ENCODE data around the gene CDH23. TPM values are rescaled to one million over a fixed set of nuclear protein-coding genes. Genes with fewer than 3 reads are reported as not detected.

Gene CDH23
- total and polyA plus RNA-seq, 8 donors = 1.8 to 22.8 (median 3.0) TPM

GRCh38 chr10:71837098-71837827 lies 440.5 kb downstream of the CDH23 start:
- intact Hi-C loops (cut with DNase I) = no loop called here
- H3K4me3 ChIP-seq = no peak overlapping the region
- peak overlapping the region; percentile 36 to 55 for H3K27ac ChIP-seq
- peaks cover 32 to 98% of the 10 kb centered on the region in 2 donors for H3K4me1 ChIP-seq
- peak; percentile 3 for ATAC-seq
- TF ChIP-seq, protein P1, sequence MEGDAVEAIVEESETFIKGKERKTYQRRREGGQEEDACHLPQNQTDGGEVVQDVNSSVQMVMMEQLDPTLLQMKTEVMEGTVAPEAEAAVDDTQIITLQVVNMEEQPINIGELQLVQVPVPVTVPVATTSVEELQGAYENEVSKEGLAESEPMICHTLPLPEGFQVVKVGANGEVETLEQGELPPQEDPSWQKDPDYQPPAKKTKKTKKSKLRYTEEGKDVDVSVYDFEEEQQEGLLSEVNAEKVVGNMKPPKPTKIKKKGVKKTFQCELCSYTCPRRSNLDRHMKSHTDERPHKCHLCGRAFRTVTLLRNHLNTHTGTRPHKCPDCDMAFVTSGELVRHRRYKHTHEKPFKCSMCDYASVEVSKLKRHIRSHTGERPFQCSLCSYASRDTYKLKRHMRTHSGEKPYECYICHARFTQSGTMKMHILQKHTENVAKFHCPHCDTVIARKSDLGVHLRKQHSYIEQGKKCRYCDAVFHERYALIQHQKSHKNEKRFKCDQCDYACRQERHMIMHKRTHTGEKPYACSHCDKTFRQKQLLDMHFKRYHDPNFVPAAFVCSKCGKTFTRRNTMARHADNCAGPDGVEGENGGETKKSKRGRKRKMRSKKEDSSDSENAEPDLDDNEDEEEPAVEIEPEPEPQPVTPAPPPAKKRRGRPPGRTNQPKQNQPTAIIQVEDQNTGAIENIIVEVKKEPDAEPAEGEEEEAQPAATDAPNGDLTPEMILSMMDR (IDR thresholded peaks at IDR 0.05) = no peak
- H3K36me3 ChIP-seq = peaks cover 0 to 49% of the 10 kb centered on the region in 2 donors
- H3K27me3 ChIP-seq = no peaks in the 10 kb centered on the region
- H3K9me3 ChIP-seq = no peaks in the 10 kb centered on the region
- no peak for DNase-seq

GRCh38 chr10:71838264-71839211 lies 441.8 kb downstream of the CDH23 start:
- peak; percentile 38 for ATAC-seq

DNA sequence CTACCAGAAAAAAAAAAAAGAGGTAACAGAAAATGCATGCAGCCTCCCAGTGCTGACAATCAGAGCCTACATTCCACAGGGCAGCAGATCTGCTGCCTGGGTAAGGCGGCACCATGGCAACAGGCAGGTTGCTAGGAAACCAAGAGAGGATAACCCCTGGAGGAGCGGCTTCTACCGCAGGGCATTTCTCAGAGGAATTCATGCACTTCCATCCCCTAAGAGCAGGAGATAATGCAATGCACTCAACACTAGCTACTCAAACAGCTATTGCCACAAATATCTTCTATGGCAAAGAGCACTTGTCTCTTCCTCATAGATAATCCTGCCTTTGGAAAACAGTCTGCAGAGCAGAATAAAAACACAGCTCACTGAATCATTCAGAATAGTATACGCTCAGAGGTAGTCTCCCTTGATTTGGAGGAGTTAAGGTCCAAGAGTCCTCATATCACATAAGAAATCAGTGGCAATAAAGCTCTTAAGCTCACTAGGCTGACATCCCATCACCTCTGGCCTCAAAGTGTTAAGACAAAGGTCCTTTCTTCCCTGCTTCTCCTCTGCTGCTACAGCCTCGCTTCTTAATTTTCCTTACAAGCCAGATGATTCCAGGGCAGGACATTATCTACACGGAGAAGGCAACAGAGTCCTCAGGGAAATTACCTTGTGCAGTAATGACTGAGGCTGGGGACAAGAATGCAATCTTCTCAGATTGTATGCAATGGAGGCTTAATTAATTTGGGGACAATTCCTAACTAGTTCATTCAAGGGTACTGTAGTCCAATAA lies 443.6 kb downstream of the CDH23 start:
- DNase-seq (peak in 3 of 4 donors; percentile 24 to 78 (median 56)), ATAC-seq (peak; percentile 43)
- Histone ChIP-seq H3K4me3 (no peak overlapping the region), H3K27ac (no peak overlapping the region), H3K27me3 (no peaks in the 10 kb centered on the region), H3K9me3 (no peaks in the 10 kb centered on the region), H3K4me1 (peaks cover 32 to 100% of the 10 kb centered on the region in 2 donors), H3K36me3 (peaks cover 0 to 23% of the 10 kb centered on the region in 2 donors)
- intact Hi-C loops (cut with DNase I) = no loop called here
- TF ChIP-seq, protein P1 (IDR thresholded peaks at IDR 0.05) = no peak

More at GRCh38 chr10:71838264-71839211, 441.8 kb downstream of the CDH23 start:
- TF ChIP-seq, protein P1 (IDR thresholded peaks at IDR 0.05) = no peak
- Histone ChIP-seq H3K4me3 (no peak overlapping the region), H3K36me3 (peaks cover 0 to 36% of the 10 kb centered on the region in 2 donors), H3K27me3 (no peaks in the 10 kb centered on the region), H3K9me3 (no peaks in the 10 kb centered on the region), H3K27ac (peak overlapping the region in 1 of 2 donors; percentile 55), H3K4me1 (peaks cover 32 to 98% of the 10 kb centered on the region in 2 donors)
- intact Hi-C loops (cut with DNase I) = no loop called here
- no peak for DNase-seq

DNA sequence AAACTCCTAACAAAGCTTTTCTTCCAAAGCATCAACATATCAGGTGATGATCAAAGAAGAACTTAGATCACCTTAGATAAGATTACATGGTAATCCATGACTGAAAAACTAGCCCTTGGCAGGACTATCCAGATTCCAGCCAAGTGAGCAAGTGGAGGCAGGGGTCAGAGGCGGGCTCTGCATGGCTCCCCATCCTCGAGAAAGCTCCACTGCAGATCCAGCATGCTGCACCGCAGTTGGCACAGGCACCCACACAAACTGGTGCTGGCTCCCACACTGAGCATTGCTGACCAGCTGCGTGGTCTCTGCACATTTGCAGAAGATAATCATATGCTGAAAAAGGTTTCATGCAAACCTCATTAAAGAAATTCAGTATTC lies 444.2 kb downstream of the CDH23 start:
- TF ChIP-seq, protein P1 (IDR thresholded peaks at IDR 0.05) = no peak
- Histone ChIP-seq H3K4me1 (peaks cover 27 to 100% of the 10 kb centered on the region in 2 donors), H3K9me3 (no peaks in the 10 kb centered on the region), H3K36me3 (peaks cover 0 to 23% of the 10 kb centered on the region in 2 donors), H3K27me3 (no peaks in the 10 kb centered on the region), H3K4me3 (no peak overlapping the region), H3K27ac (no peak overlapping the region)
- no peak for ATAC-seq
- no peak for DNase-seq
- intact Hi-C loops (cut with DNase I) = no loop called here
